HepG2 (cell line): ENCODE measurements around the gene BABAM2. TPM values are rescaled to one million over a fixed set of nuclear protein-coding genes. Genes with fewer than 3 reads are reported as not detected.
A peak's percentile ranks its signal among the peaks of the same experiment; 100 is the strongest.

Experiments used
- FOXK2 ChIP-seq: fragments of 450-650 bp; IDR thresholded peaks from 2 replicates; pipeline ENCODE4 v1.6.1; 2016
- GMEB2 ChIP-seq: IDR thresholded peaks from 2 replicates; pipeline ENCODE4 v1.6.1; 2016; ENCODE audit warnings: missing biosample characterization, missing genetic modification reagents, low read depth
- HES4 ChIP-seq: sonication (generic); formaldehyde crosslinking; IDR thresholded peaks from 2 replicates; pipeline ENCODE4 v1.9.0; 2021; ENCODE audit warnings: mild to moderate bottlenecking, missing genetic modification reagents, borderline replicate concordance
- MBD4 ChIP-seq: IDR thresholded peaks from 2 replicates; pipeline ENCODE4 v1.6.1; 2012; ENCODE audit warnings: low read length, inconsistent platforms, borderline replicate concordance
- POGK ChIP-seq: sonication (generic); formaldehyde crosslinking; conservative IDR thresholded peaks from 2 replicates; pipeline ENCODE4 v1.8.0; 2022; ENCODE audit warnings: mild to moderate bottlenecking, moderate library complexity, missing genetic modification reagents
- U2AF1 ChIP-seq: fragments of 200-400 bp; formaldehyde crosslinking; optimal IDR thresholded peaks from 2 replicates; pipeline ENCODE3; 2017; ENCODE audit warnings: mild to moderate bottlenecking, low read depth, low read length
- ZBTB40 ChIP-seq, 2 experiments: fragments of 450-650 bp in 1 of 2; sonication (generic) in 1 of 2; formaldehyde crosslinking in 1 of 2; IDR thresholded peaks; 2 replicates each; pipeline versions ENCODE4 v1.6.1 to v1.8.0; 2016 to 2022; ENCODE audit warnings: antibody characterized with exemption in 1 of 2, mild to moderate bottlenecking in 1 of 2, missing genetic modification reagents in 1 of 2
- ZC3H4 ChIP-seq: sonication (generic); formaldehyde crosslinking; IDR thresholded peaks from 2 replicates; pipeline ENCODE4 v1.4.0; 2020; ENCODE audit warnings: missing genetic modification reagents, borderline replicate concordance
- ZHX1 ChIP-seq: sonication (generic); formaldehyde crosslinking; IDR thresholded peaks from 2 replicates; pipeline ENCODE4 v1.8.1; 2022; ENCODE audit warnings: low read depth, mild to moderate bottlenecking, missing genetic modification reagents
- ZNF143 ChIP-seq: sonication (generic); formaldehyde crosslinking; IDR thresholded peaks from 2 replicates; pipeline ENCODE4 v1.4.0; 2020; ENCODE audit warnings: missing genetic modification reagents
- ZNF382 ChIP-seq: sonication (generic); formaldehyde crosslinking; IDR thresholded peaks from 2 replicates; pipeline ENCODE4 v1.5.0; 2020; ENCODE audit warnings: missing genetic modification reagents, mild to moderate bottlenecking, borderline replicate concordance
- ZNF670 ChIP-seq: sonication (generic); formaldehyde crosslinking; IDR thresholded peaks from 2 replicates; pipeline ENCODE4 v1.8.0; 2022; ENCODE audit warnings: mild to moderate bottlenecking, missing genetic modification reagents, borderline replicate concordance
- ZSCAN22 ChIP-seq: sonication (generic); formaldehyde crosslinking; IDR thresholded peaks from 2 replicates; pipeline ENCODE4 v1.4.0; 2020; ENCODE audit warnings: mild to moderate bottlenecking, missing genetic modification reagents
- polyA plus RNA-seq, 8 experiments: library from polyadenylated mRNA; depleted of rRNA in 3 of 8; stranded (reverse) in 7 of 8; unstranded in 1 of 8; fragments of >200 nt; fragmentation: Illumina TruSeq in 4 of 8; extraction: Trizol in 4 of 8; gene quantifications; 2 replicates each; pipeline versions ENCODE4 v1.2.1 to v1.2.3, GENCODE V29; 2011 to 2016; ENCODE audit warnings: low read depth in 4 of 8, missing spikeins in 1 of 8, mixed read lengths in 1 of 8; ENCODE audit not compliant: insufficient read depth in 1 of 8
- total RNA-seq, 5 experiments: library from RNA; depleted of rRNA; stranded (reverse); fragments of >200 nt; fragmentation: Illumina TruSeq; extraction: Trizol; gene quantifications; 2 replicates each; pipeline ENCODE4 v1.2.3, GENCODE V29; 2016; ENCODE audit warnings: low read depth in 1 of 5

Gene BABAM2
- total and polyA plus RNA-seq, 2 of the 13 experiments (the other 11 are each of a cell fraction or from before 2014, with no cell fraction given), result 24.9 to 28.0 TPM

GRCh38 chr2:28356095-28356911, 465.8 kb downstream of the BABAM2 start (continued):
- TF ChIP-seq GMEB2 (CRISPR knock-in tag), result no peak
- TF ChIP-seq ZSCAN22 (CRISPR knock-in tag), result no peak
- TF ChIP-seq ZNF382 (CRISPR knock-in tag), result no peak
- no peak for TF ChIP-seq ZNF670
- no peak for TF ChIP-seq FOXK2
- no peak for TF ChIP-seq U2AF1
- no peak for TF ChIP-seq ZHX1 (CRISPR knock-in tag)
- TF ChIP-seq ZBTB40 (IDR thresholded peaks at IDR 0.05), result no peak
- no peak for TF ChIP-seq ZBTB40 (CRISPR knock-in tag; IDR thresholded peaks at IDR 0.05)
- 0 out of 2 replicates have a peak, but pooled peaks have one; percentile 16 for TF ChIP-seq ZNF143
- TF ChIP-seq POGK, result no peak
- no peak for TF ChIP-seq HES4 (CRISPR knock-in tag)
- no peak for TF ChIP-seq ZC3H4
- no peak for TF ChIP-seq MBD4
